GM12892 (cell line): ENCODE measurements around the gene ACMSD.

Source experiments
- POLR2A ChIP-seq: IDR thresholded peaks from 2 replicates; pipeline ENCODE4 v1.6.1; 2011; ENCODE audit warnings: low read depth, low read length, control low read depth
- POLR2AphosphoS5 ChIP-seq: IDR thresholded peaks from 2 replicates; pipeline ENCODE4 v1.6.1; 2011; ENCODE audit warnings: low read depth, low read length, control low read depth
- TAF1 ChIP-seq: IDR thresholded peaks from 2 replicates; pipeline ENCODE4 v1.6.1; 2011; ENCODE audit warnings: low read depth, mild to moderate bottlenecking, control low read depth, low read length, borderline replicate concordance

GRCh38 chr2:134933732-134934131, 95.3 kb downstream of the ACMSD start:
- TF ChIP-seq POLR2AphosphoS5 = no peak
- TF ChIP-seq POLR2A = no peak
- TF ChIP-seq TAF1 = no peak
